GM23248 (cell line): ENCODE results near the gene ATG9B.

Source experiments
- EZH2 ChIP-seq: fragments of 200-600 bp; sonication (generic); IDR thresholded peaks from 2 replicates; pipeline ENCODE4 v1.6.1; 2018; ENCODE audit warnings: antibody characterized with exemption, mild to moderate bottlenecking; ENCODE audit not compliant: insufficient read depth, poor library complexity, severe bottlenecking
- EZH2phosphoT487 ChIP-seq: fragments of 200-600 bp; sonication (generic); IDR thresholded peaks from 2 replicates; pipeline ENCODE4 v1.6.1; 2018; ENCODE audit warnings: antibody characterized with exemption, moderate library complexity, mild to moderate bottlenecking, low read depth; ENCODE audit not compliant: insufficient read depth

GRCh38 chr7:151016942-151017341, 7.4 kb downstream of the ATG9B start:
- TF ChIP-seq EZH2phosphoT487 (no peak), EZH2 (no peak)
